Stimulated activated CD8-positive, alpha-beta memory T cell treated with anti-CD3 and anti-CD28 coated beads, Interleukin-15, amount 100 ng/mL, for 4 hours (primary cell): ENCODE results near the gene WDR17.

Source experiments
- DNase-seq, 2 donors: peaks; one replicate each; pipeline ENCODE4 v3.0.0-alpha.2; 2020; ENCODE audit warnings: low read depth in 2 of 2

The WDR17 gene

GRCh38 chr4:176099314-176099713 lies 33.7 kb downstream of the WDR17 start:
- no peak for DNase-seq

- DNase-seq = no peak
Observed at GRCh38 chr4:176102414-176103063, 36.9 kb downstream of the WDR17 start.

- DNase-seq = no peak
Observed at GRCh38 chr4:176107695-176108094, 42.1 kb downstream of the WDR17 start.

GRCh38 chr4:176123710-176124407 lies 58.2 kb downstream of the WDR17 start:
- no peak for DNase-seq

- DNase-seq = no peak
Observed at GRCh38 chr4:176125063-176125462, 59.4 kb downstream of the WDR17 start.

- DNase-seq = no peak
Observed at GRCh38 chr4:176134670-176135069, 69.0 kb downstream of the WDR17 start.

GRCh38 chr4:176137631-176138030 lies 72.0 kb downstream of the WDR17 start:
- DNase-seq = no peak

- DNase-seq = no peak
Observed at GRCh38 chr4:176139518-176139917, 73.9 kb downstream of the WDR17 start.

GRCh38 chr4:176142253-176142652 lies 76.6 kb downstream of the WDR17 start:
- no peak for DNase-seq

GRCh38 chr4:176149680-176150355 lies 84.2 kb downstream of the WDR17 start:
- no peak for DNase-seq

- DNase-seq = no peak
Observed at GRCh38 chr4:176150356-176150682, 84.7 kb downstream of the WDR17 start.

GRCh38 chr4:176150704-176151103 lies 85.1 kb downstream of the WDR17 start:
- no peak for DNase-seq

- DNase-seq = no peak
Observed at GRCh38 chr4:176153124-176153523, 87.5 kb downstream of the WDR17 start.

GRCh38 chr4:176156656-176157055 lies 91.0 kb downstream of the WDR17 start:
- DNase-seq = no peak

- DNase-seq = no peak
Observed at GRCh38 chr4:176163041-176163440, 97.4 kb downstream of the WDR17 start.

- DNase-seq = no peak
Observed at GRCh38 chr4:176185051-176185450, 119.4 kb downstream of the WDR17 start.

- DNase-seq = no peak
Observed at GRCh38 chr4:176186067-176186466, 120.4 kb downstream of the WDR17 start.

- DNase-seq = no peak
Observed at GRCh38 chr4:176186671-176187395, 121.2 kb downstream of the WDR17 start.

GRCh38 chr4:176187624-176188023 lies 122.0 kb downstream of the WDR17 start:
- DNase-seq = no peak

GRCh38 chr4:176188654-176189053 lies 123.0 kb downstream of the WDR17 start:
- no peak for DNase-seq

GRCh38 chr4:176189891-176190795 lies 124.5 kb downstream of the WDR17 start:
- no peak for DNase-seq
